Stimulated activated CD8-positive, alpha-beta memory T cell treated with anti-CD3 and anti-CD28 coated beads, Interleukin-2, amount 100 ng/mL, for 48 hours (primary cell): ENCODE measurements around the gene IL36G.

Experiments
- DNase-seq, 2 donors: peaks; one replicate each; pipeline ENCODE4 v3.0.0-alpha.2; 2020; ENCODE audit warnings: low read depth in 2 of 2

The IL36G gene

GRCh38 chr2:113018509-113018908, 40.7 kb downstream of the IL36G start:
- no peak for DNase-seq

GRCh38 chr2:113021312-113021711, 43.5 kb downstream of the IL36G start:
- no peak for DNase-seq

GRCh38 chr2:113024764-113025163, 47.0 kb downstream of the IL36G start:
- no peak for DNase-seq

- DNase-seq = no peak
Observed at GRCh38 chr2:113025737-113026136, 47.9 kb downstream of the IL36G start.

GRCh38 chr2:113027691-113028090, 49.9 kb downstream of the IL36G start:
- DNase-seq = no peak

GRCh38 chr2:113028112-113028511, 50.3 kb downstream of the IL36G start:
- DNase-seq = no peak

GRCh38 chr2:113032737-113033136, 54.9 kb downstream of the IL36G start:
- DNase-seq = no peak

- DNase-seq = no peak
Observed at GRCh38 chr2:113034016-113034415, 56.2 kb downstream of the IL36G start.
